Colonic mucosa (tissue), 4 donors: ENCODE measurements around the gene PC. TPM values are rescaled to one million over a fixed set of nuclear protein-coding genes. Genes with fewer than 3 reads are reported as not detected.
A peak's percentile ranks its signal among the peaks of the same experiment; 100 is the strongest.

ENCODE experiments used
- DNase-seq: peaks from one replicate; pipeline ENCODE4 v3.0.0-alpha.2; 2020
- H3K27ac ChIP-seq: fragments of 200-600 bp; one replicate; pipeline ENCODE4 v1.8.0; 2021
- H3K27me3 ChIP-seq: fragments of 200-600 bp; one replicate; pipeline ENCODE4 v1.8.0; 2021
- H3K36me3 ChIP-seq: fragments of 200-600 bp; one replicate; pipeline ENCODE4 v1.8.0; 2021
- H3K4me1 ChIP-seq: fragments of 200-600 bp; one replicate; pipeline ENCODE4 v1.8.0; 2021; ENCODE audit warnings: mild to moderate bottlenecking
- H3K4me3 ChIP-seq: fragments of 200-600 bp; one replicate; pipeline ENCODE4 v1.8.0; 2021
- H3K9ac ChIP-seq, 2 donors: one replicate each; pipeline ENCODE4 v1.7.0; 2013; ENCODE audit warnings: control low read depth in 2 of 2, low read depth in 2 of 2, low read length in 2 of 2
- H3K9me3 ChIP-seq: fragments of 200-600 bp; one replicate; pipeline ENCODE4 v1.8.0; 2021
- intact Hi-C: fragments of 100-400 bp; cut with DNase I; formaldehyde crosslinking; loops from one replicate; pipeline ENCODE4 v1.14.1; 2022
- total RNA-seq, 2 donors: library from RNA; stranded (reverse); fragmentation: NEBNext Ultra II Directional in 1 of 2; extraction: Animal tissue kit (Norgen Biotek cat#: 25700) in 1 of 2; gene quantifications; one replicate each; pipeline ENCODE4 v1.2.1, GENCODE V29; 2021
- TF ChIP-seq, protein P1 (sequence below): fragments of 200-600 bp; IDR thresholded peaks from one replicate; pipeline ENCODE4 v1.8.0; 2022; ENCODE audit warnings: antibody characterized with exemption, mild to moderate bottlenecking
- donor health status: healthy.
- donor health status: DM: no; HTN: no; CAD: no.
- donor health status: DM: no; HTN: no; CAD: no.

The PC gene
- total RNA-seq, 2 donors from 2014 or later = 47.7 to 60.1 TPM

DNA sequence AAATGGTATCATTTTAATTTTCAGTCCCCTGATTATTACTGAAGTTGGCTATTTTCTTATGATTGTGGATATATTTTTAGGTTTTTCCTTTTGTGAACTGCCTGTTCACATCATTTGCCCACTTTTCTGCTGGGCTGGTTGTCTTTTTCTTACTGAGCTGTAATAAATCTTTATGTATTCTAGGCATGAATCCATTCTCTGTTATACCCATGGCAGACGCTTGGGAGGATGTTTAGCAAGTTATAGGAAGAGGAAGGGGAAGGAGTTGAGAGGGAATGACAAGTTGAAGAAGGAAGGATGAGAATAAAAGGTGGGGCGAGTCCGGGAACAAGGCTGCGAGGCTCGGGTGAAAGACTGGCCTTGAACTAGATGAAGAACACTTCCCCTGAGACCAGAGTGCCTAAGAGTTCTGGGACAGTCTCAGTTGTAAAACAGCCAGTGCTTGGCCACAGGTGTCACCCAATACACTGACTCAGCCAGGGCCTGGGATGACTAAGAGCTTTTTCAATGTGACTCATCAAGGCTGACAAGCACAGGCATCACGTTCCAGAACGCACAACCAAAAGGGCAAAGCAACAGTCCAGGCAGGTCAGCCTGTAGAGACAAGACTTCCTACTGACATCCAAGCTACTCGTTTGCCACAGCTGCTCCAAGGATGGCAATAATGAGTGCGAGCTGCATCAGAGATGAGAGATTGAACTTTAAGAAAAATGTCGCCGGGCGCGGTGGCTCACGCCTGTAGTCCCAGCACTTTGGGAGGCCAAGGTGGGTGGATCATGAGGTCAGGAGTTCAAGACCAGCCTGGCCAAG lies 66.1 kb downstream of the PC start:
- H3K36me3 ChIP-seq = no peaks in the 10 kb centered on the region
- no peak overlapping the region for H3K9ac ChIP-seq
- intact Hi-C loops = no loop called here
- no peaks in the 10 kb centered on the region for H3K4me1 ChIP-seq
- H3K9me3 ChIP-seq = no peaks in the 10 kb centered on the region
- TF ChIP-seq, protein P1, sequence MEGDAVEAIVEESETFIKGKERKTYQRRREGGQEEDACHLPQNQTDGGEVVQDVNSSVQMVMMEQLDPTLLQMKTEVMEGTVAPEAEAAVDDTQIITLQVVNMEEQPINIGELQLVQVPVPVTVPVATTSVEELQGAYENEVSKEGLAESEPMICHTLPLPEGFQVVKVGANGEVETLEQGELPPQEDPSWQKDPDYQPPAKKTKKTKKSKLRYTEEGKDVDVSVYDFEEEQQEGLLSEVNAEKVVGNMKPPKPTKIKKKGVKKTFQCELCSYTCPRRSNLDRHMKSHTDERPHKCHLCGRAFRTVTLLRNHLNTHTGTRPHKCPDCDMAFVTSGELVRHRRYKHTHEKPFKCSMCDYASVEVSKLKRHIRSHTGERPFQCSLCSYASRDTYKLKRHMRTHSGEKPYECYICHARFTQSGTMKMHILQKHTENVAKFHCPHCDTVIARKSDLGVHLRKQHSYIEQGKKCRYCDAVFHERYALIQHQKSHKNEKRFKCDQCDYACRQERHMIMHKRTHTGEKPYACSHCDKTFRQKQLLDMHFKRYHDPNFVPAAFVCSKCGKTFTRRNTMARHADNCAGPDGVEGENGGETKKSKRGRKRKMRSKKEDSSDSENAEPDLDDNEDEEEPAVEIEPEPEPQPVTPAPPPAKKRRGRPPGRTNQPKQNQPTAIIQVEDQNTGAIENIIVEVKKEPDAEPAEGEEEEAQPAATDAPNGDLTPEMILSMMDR = no peak
- peak; percentile 49 for DNase-seq
- H3K27ac ChIP-seq = no peak overlapping the region
- no peaks in the 10 kb centered on the region for H3K27me3 ChIP-seq
- H3K4me3 ChIP-seq = no peak overlapping the region

DNA sequence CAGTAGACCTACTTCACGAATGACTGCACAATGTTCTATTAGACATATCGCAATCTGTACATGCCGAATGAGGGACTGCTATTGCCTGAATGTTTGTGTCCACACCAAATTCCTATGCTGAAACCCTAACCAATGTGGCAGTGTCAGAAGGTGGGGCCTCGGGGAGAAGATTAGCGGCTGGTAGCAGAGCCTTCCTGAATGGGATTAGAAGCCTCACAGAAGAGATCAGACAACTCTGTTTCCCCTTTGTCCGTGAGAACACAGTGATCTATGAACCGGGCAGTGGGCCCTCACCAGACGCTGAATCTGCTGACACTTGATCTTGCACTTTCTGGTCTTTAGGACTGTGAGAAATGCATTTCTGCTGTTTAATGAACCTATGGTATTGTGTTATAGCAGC lies 68.2 kb downstream of the PC start:
- intact Hi-C loops = no loop called here
- no peak for DNase-seq
- H3K27ac ChIP-seq = no peak overlapping the region
- no peaks in the 10 kb centered on the region for H3K27me3 ChIP-seq
- H3K9ac ChIP-seq = no peak overlapping the region
- no peak overlapping the region for H3K4me3 ChIP-seq
- TF ChIP-seq, protein P1 = no peak
- H3K36me3 ChIP-seq = no peaks in the 10 kb centered on the region
- H3K9me3 ChIP-seq = no peaks in the 10 kb centered on the region
- no peaks in the 10 kb centered on the region for H3K4me1 ChIP-seq

DNA sequence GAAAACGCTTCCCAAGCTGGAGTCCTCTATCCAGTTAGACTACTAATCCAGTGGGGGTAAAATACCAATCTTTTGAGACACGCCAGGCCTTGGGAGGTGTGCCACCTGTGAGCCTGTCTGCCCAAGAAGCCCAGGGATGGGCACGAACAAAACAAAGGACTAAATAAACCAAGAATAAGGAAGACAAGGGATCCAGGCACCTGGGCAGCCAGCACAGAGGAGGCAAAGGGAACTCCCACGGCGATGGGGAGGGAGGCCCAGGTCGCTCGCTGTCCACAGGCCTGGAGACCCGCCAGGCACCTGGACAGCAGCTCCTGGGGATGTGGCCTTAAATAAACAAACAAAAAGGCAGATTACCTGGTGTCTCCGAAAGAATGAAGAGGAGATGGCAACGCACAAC lies 69.9 kb downstream of the PC start:
- Histone ChIP-seq H3K9ac (no peak overlapping the region), H3K4me1 (no peaks in the 10 kb centered on the region), H3K27me3 (no peaks in the 10 kb centered on the region), H3K4me3 (no peak overlapping the region), H3K9me3 (no peaks in the 10 kb centered on the region), H3K27ac (no peak overlapping the region), H3K36me3 (no peaks in the 10 kb centered on the region)
- TF ChIP-seq, protein P1 = no peak
- DNase-seq = no peak
- intact Hi-C loops = no loop called here

DNA sequence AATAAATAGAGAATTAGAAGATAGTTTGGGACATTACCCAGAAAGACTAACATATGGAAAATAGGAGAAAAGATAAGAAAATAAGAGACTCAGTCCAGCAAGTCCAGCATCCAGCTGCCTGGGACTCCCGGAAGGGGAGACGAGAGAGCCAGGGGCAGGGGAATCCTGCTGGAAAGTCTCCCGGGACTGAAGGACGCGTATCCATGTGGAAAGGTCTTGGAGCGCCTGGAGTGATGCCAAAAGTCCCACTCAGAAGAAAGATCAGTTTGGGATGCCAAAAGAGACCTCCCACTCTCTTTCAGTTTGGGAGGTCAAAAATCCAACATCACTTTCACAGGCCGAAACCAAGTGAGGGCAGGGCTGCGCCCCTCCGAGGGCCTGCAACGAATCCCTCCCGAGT lies 70.7 kb downstream of the PC start:
- Histone ChIP-seq H3K27ac (no peak overlapping the region), H3K9ac (no peak overlapping the region)
- no peak for DNase-seq

DNA sequence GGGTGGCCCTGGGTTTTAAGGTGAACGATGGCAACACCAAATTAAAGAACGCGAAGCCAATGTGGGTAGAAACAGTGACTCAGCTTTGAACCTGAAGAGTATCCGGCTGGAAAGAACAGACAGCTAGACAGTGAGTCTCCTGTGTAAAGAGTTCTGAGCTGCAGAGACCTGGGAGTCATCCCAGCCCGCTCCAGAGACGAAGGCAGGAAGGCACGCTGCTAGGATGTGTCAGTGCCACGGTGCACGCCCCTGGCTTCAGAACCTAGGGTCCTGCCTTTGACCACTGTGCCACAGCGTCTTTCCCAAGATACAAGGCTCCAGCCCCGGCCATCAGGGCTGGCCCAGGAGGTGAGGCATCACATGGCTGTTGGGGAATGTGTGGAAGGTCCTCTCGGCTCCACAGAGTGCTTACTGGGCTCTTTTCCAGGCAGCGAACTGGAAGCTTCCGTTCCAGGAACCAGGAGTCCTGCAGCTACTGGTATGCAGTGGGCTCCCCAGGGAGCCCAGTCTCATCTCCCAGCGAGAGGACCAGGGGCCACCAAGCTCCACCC lies 71.4 kb downstream of the PC start:
- no peaks in the 10 kb centered on the region for H3K4me1 ChIP-seq
- no peak overlapping the region for H3K9ac ChIP-seq
- no peaks in the 10 kb centered on the region for H3K9me3 ChIP-seq
- DNase-seq = no peak
- no peaks in the 10 kb centered on the region for H3K27me3 ChIP-seq
- H3K4me3 ChIP-seq = no peak overlapping the region
- intact Hi-C loops = no loop called here
- no peak overlapping the region for H3K27ac ChIP-seq
- no peaks in the 10 kb centered on the region for H3K36me3 ChIP-seq
- TF ChIP-seq, protein P1 = no peak

More for the DNA sequence above, 70.7 kb downstream of the PC start:
- Histone ChIP-seq H3K27me3 (no peaks in the 10 kb centered on the region), H3K4me3 (no peak overlapping the region), H3K36me3 (no peaks in the 10 kb centered on the region), H3K9me3 (no peaks in the 10 kb centered on the region), H3K4me1 (no peaks in the 10 kb centered on the region)
- intact Hi-C loops = no loop called here
- TF ChIP-seq, protein P1 = no peak
